WERI-Rb-1 (cell line): Measurements from ENCODE around the gene SAG.
A peak's percentile ranks its signal among the peaks of the same experiment; 100 is the strongest.

Experiments used
- DNase-seq: peaks from one replicate; pipeline ENCODE4 v3.0.0-alpha.2; 2020
- H3K27ac ChIP-seq: fragments of 250-450 bp; sonication (Bioruptor Pico); 2 replicates; pipeline ENCODE4 v1.5.1; 2020; ENCODE audit warnings: mild to moderate bottlenecking, moderate library complexity
- H3K27me3 ChIP-seq: fragments of 250-450 bp; sonication (Bioruptor Pico); 2 replicates; pipeline ENCODE4 v1.5.1; 2021; ENCODE audit warnings: mild to moderate bottlenecking, low read depth, moderate library complexity; ENCODE audit not compliant: insufficient read depth, severe bottlenecking
- H3K36me3 ChIP-seq: fragments of 250-450 bp; sonication (Bioruptor Pico); 2 replicates; pipeline ENCODE4 v1.5.1; 2020; ENCODE audit warnings: mild to moderate bottlenecking, moderate library complexity
- H3K4me3 ChIP-seq: 2 replicates; pipeline ENCODE4 v1.5.1; 2011; ENCODE audit warnings: low read depth, mild to moderate bottlenecking, control low read depth, low read length
- H3K9me3 ChIP-seq: fragments of 250-450 bp; sonication (Bioruptor Pico); 2 replicates; pipeline ENCODE4 v1.5.1; 2021; ENCODE audit warnings: mild to moderate bottlenecking, moderate library complexity; ENCODE audit not compliant: severe bottlenecking
- TF ChIP-seq, protein P1 (sequence below): IDR thresholded peaks from 2 replicates; pipeline ENCODE4 v1.5.1; 2011; ENCODE audit warnings: low read depth, mild to moderate bottlenecking, control low read depth, inconsistent platforms, low read length

The SAG gene

GRCh38 chr2:233358335-233358734, 50.7 kb downstream of the SAG start:
- H3K27ac ChIP-seq = no peak overlapping the region
- no peaks in the 10 kb centered on the region for H3K9me3 ChIP-seq
- H3K27me3 ChIP-seq = no peaks in the 10 kb centered on the region
- peaks cover 5% of the 10 kb centered on the region; the same call in 1 of the 2 replicates for H3K36me3 ChIP-seq
- DNase-seq = no peak
- H3K4me3 ChIP-seq = no peak overlapping the region
- TF ChIP-seq, protein P1, sequence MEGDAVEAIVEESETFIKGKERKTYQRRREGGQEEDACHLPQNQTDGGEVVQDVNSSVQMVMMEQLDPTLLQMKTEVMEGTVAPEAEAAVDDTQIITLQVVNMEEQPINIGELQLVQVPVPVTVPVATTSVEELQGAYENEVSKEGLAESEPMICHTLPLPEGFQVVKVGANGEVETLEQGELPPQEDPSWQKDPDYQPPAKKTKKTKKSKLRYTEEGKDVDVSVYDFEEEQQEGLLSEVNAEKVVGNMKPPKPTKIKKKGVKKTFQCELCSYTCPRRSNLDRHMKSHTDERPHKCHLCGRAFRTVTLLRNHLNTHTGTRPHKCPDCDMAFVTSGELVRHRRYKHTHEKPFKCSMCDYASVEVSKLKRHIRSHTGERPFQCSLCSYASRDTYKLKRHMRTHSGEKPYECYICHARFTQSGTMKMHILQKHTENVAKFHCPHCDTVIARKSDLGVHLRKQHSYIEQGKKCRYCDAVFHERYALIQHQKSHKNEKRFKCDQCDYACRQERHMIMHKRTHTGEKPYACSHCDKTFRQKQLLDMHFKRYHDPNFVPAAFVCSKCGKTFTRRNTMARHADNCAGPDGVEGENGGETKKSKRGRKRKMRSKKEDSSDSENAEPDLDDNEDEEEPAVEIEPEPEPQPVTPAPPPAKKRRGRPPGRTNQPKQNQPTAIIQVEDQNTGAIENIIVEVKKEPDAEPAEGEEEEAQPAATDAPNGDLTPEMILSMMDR = no peak

- H3K27ac ChIP-seq = no peak overlapping the region
- TF ChIP-seq, protein P1 = no peak
- H3K27me3 ChIP-seq = no peaks in the 10 kb centered on the region
- no peaks in the 10 kb centered on the region for H3K9me3 ChIP-seq
- no peak overlapping the region for H3K4me3 ChIP-seq
- peaks cover 8% of the 10 kb centered on the region for H3K36me3 ChIP-seq
- DNase-seq = no peak
Observed at GRCh38 chr2:233358947-233359346, 51.3 kb downstream of the SAG start.

- Histone ChIP-seq H3K9me3 (no peaks in the 10 kb centered on the region), H3K27ac (no peak overlapping the region), H3K4me3 (no peak overlapping the region), H3K27me3 (no peaks in the 10 kb centered on the region), H3K36me3 (peaks cover 10% of the 10 kb centered on the region)
- TF ChIP-seq, protein P1 = no peak
- DNase-seq = no peak
Observed at GRCh38 chr2:233359823-233360222, 52.2 kb downstream of the SAG start.

- peak; percentile 52 for DNase-seq
- Histone ChIP-seq H3K9me3 (no peaks in the 10 kb centered on the region), H3K27me3 (no peaks in the 10 kb centered on the region), H3K4me3 (peak overlapping the region; percentile 15; the same call in 1 of the 2 replicates), H3K27ac (peak overlapping the region; percentile 54), H3K36me3 (peaks cover 10% of the 10 kb centered on the region)
- TF ChIP-seq, protein P1 = no peak
Observed at GRCh38 chr2:233360771-233361176, 53.2 kb downstream of the SAG start.

GRCh38 chr2:233361297-233361696, 53.7 kb downstream of the SAG start:
- H3K4me3 ChIP-seq = no peak overlapping the region
- no peak for DNase-seq
- H3K27me3 ChIP-seq = no peaks in the 10 kb centered on the region
- H3K9me3 ChIP-seq = no peaks in the 10 kb centered on the region
- peak overlapping the region; percentile 54 for H3K27ac ChIP-seq
- peaks cover 10% of the 10 kb centered on the region for H3K36me3 ChIP-seq
- TF ChIP-seq, protein P1 = no peak

DNA sequence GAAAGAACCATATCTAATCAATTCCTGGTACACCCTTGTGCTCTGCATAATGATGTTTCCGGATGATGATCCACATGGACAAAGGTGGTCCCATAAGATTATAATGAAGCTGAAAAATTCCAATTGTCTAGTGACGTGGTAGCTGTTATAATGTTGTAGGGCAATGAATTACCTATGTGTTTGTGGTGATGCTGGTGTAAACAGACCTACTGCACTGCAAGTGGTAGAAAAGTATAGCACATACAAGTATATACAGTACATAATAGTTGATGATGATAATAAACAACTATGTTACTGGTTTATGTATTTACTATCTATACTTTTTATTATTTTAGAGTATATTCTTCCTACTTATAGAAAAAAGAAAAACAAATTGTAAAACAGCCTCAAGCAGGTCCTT, 55.1 kb downstream of the SAG start:
- TF ChIP-seq, protein P1 = no peak
- H3K27me3 ChIP-seq = no peaks in the 10 kb centered on the region
- no peak for DNase-seq
- no peak overlapping the region for H3K4me3 ChIP-seq
- H3K36me3 ChIP-seq = peaks cover 8% of the 10 kb centered on the region
- no peaks in the 10 kb centered on the region for H3K9me3 ChIP-seq
- H3K27ac ChIP-seq = no peak overlapping the region
